GM18909 (cell line): ENCODE data around the gene CASZ1.

Experiments used
- ATAC-seq: cut with Tn5 transposase; IDR thresholded peaks from one replicate; pipeline ENCODE4 v1.9.1; 2021; ENCODE audit warnings: mild to moderate bottlenecking; ENCODE audit not compliant: unreplicated experiment, poor library complexity

Gene CASZ1, protein sequence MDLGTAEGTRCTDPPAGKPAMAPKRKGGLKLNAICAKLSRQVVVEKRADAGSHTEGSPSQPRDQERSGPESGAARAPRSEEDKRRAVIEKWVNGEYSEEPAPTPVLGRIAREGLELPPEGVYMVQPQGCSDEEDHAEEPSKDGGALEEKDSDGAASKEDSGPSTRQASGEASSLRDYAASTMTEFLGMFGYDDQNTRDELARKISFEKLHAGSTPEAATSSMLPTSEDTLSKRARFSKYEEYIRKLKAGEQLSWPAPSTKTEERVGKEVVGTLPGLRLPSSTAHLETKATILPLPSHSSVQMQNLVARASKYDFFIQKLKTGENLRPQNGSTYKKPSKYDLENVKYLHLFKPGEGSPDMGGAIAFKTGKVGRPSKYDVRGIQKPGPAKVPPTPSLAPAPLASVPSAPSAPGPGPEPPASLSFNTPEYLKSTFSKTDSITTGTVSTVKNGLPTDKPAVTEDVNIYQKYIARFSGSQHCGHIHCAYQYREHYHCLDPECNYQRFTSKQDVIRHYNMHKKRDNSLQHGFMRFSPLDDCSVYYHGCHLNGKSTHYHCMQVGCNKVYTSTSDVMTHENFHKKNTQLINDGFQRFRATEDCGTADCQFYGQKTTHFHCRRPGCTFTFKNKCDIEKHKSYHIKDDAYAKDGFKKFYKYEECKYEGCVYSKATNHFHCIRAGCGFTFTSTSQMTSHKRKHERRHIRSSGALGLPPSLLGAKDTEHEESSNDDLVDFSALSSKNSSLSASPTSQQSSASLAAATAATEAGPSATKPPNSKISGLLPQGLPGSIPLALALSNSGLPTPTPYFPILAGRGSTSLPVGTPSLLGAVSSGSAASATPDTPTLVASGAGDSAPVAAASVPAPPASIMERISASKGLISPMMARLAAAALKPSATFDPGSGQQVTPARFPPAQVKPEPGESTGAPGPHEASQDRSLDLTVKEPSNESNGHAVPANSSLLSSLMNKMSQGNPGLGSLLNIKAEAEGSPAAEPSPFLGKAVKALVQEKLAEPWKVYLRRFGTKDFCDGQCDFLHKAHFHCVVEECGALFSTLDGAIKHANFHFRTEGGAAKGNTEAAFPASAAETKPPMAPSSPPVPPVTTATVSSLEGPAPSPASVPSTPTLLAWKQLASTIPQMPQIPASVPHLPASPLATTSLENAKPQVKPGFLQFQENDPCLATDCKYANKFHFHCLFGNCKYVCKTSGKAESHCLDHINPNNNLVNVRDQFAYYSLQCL (N-terminal part only)

GRCh38 chr1:10796029-10796944 lies at the start of gene CASZ1:
Gene CASZ1 (minus strand): TSS chr1:10796646. CDS start chr1:10693889, 102,757 bp downstream.
- ATAC-seq: no peak

DNA sequence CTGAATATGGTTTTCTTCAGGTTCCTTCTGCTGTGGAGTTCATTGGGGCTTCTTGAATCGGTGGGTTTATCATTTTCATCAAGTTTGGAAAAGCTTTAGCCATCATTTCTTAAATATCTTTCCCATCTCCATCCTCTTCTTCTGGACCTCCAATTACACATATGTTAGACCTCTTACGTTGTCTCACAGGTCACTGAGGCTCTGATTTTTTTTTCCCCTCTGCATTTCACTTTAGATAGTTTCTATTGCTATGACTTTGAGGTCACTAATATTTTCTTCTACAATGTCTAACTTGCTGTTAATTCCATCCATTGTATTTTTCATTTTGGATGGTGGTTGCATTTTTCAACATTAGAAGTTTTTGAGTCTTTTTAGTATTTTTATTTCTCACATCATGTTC lies 47.3 kb upstream of the CASZ1 start:
- no peak for ATAC-seq

GRCh38 chr1:10841118-10841517 lies 44.7 kb upstream of the CASZ1 start:
- no peak for ATAC-seq

- no peak for ATAC-seq
Measured at GRCh38 chr1:10839188-10839770, 42.8 kb upstream of the CASZ1 start.

GRCh38 chr1:10838541-10838940 lies 42.1 kb upstream of the CASZ1 start:
- ATAC-seq: no peak

GRCh38 chr1:10836726-10837125 lies 40.3 kb upstream of the CASZ1 start:
- no peak for ATAC-seq

DNA sequence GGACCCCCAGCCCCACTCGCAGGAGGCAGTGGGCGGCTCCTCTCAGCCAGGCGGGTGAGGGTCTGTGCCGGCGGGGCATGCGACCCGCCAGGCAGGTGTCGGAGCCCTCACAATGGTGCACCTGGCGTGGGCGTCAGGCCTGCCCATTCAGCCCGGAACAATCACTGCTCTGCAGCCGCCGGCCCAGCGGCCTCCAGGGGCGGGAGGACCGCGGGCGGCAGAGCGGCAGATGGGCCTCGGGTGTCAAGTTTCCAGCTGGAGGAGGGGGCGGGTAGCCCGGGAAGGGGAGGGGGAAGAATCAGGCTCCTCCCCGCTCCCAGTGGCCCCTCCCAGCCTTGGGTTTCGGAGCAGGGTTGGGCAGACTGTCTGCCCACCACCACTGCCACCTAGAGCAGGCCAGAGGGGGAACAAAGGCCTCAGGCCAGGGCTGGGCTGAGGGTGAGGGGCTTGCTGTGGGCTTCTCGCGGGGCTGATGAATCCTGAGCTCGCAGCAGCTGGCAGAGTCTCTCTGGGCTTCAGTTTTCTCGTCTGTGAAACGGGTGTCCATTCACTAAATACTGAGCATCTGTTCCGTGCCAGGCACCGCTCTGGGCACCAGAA lies 39.5 kb upstream of the CASZ1 start:
- ATAC-seq: no peak

DNA sequence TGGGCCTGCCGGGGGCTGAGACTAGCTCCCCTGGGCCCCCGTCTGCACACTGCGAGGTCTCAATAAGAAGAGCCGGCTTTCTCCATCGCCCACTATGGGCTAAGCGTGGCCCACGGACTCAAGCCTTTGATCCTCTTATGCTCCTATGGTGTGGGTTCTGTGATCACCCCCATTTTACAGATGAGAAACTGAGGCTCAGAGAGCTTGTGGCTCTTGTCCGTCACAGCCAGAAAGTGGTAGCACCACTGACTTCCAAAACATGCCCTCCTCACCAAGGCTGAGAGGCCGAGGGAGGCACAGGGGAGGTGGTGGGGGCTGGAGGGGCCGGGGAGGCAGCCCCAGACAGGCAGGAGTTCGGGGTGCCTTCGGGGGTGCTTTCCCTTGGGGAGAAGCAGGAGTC lies 39.0 kb upstream of the CASZ1 start:
- no peak for ATAC-seq

DNA sequence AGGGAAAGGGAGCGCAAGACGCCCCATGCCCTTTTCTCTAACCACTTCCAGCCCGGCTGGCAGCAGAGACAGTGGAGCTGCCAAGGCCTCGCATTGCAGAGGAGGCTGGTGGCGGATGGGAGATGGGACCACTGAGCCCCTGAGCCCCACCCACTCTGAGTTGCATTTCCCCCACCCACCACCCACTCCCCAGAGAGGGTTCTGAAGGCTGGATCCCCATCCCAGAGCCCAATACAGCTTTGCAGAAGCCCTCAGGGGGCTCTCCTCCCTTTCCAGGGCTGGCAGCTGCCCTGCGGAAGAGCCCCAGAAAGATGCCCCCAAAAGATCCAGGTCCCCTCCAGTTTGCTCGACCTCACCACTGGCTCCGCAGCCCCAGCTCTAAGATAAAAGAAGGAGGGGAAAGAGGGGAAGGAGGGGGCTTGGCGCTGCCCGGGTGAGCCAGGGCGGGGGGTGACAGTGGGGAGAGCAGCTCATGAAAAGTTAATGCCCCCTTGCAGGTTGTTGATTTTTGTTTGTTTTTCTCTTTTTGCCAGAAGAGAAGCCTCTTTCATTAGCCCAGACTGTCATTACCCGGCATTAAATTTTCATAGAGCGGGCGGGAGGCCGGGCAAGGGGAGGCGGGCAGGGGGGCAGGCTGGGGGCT lies 38.4 kb upstream of the CASZ1 start:
- ATAC-seq: no peak

GRCh38 chr1:10833630-10834557 lies 37.4 kb upstream of the CASZ1 start:
- no peak for ATAC-seq

DNA sequence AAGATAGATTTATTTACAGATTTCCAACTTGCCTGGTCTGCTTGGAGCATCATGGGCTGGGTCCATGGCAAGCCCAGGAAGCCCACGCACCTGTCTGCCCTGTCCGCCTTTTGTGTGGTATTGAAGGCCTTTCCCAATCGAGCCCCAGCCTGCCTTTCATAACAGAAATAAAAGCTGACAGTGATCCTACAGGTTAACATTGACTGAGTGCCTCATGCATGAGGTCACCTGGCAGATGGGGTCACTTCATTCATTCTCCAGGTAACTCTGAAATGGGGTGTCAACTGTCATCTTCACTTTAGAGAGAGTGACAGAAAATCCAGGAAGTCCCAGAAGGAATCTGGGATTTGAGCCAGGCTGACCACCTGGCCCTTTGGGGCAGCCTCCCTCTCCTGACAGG lies 36.3 kb upstream of the CASZ1 start:
- no peak for ATAC-seq

GRCh38 chr1:10830961-10831668 lies 34.7 kb upstream of the CASZ1 start:
- ATAC-seq: no peak

- ATAC-seq: no peak
Measured at GRCh38 chr1:10829965-10830515, 33.6 kb upstream of the CASZ1 start.

- no peak for ATAC-seq
Measured at GRCh38 chr1:10829067-10829818, 32.8 kb upstream of the CASZ1 start.

- no peak for ATAC-seq
Measured at GRCh38 chr1:10827377-10828333, 31.2 kb upstream of the CASZ1 start.
